Measurements from ENCODE around the gene MRPS11.

DNA sequence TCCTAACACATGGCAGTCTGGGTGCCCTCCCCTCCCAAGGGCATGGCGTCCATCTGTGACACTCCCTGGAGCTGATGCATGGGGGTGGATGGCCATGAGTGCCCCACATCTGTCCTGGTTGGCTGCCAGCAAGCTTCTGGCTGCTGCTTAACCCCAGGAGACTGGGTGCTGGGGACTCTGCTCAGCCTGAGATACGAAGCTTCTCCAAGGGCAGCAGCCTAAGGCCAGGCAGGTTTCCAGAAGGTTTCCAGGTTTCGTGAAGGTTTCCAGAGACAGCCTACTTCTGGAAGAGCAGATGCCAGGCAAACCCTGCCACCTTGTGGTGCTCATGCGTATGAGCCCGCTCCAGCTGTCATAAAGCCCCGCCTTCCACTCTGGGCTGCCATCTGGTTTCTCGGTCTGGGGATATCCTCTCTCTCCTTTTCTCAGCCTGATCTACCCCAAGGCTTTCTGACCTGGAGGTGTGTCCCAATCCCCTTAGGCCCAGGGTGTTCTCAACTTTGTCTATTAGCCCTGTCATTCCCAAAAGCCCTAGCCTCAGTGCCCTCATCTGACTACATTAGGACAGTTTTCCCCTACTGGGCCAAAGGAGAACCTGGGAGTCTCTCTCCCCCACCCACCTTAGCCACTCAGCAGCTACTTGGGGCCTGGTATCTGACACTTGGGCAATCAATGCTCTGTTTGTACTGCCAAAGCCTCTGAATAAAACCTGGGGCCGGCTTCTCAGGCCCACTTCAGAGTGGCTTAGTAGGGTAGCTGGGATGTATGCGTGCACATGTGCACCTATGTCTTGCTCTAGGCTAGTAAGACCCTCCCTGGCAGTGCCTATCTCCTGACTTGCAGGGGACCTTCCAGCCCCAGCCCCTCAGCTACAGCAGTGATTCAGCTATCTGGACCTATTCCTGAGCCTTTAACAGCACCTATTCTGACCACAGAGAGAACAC, 12.4 kb upstream of the MRPS11 start:
- TF ChIP-seq EZH2 (IDR thresholded peaks at IDR 0.05) (no peak), POLR2AphosphoS5 (IDR thresholded peaks at IDR 0.05; ENCODE audit: borderline replicate concordance, low read depth, low read length) (no peak)
